ENCODE results near the gene BHLHE41. TPM values are rescaled to one million over a fixed set of nuclear protein-coding genes. Genes with fewer than 3 reads are reported as not detected.

BHLHE41 gene
- total and polyA plus RNA-seq, 9 of the 15 experiments (the other 6 are each of a cell fraction or from before 2014, with no cell fraction given), result not detected

- TF ChIP-seq AFF1 (IDR thresholded peaks at IDR 0.05; ENCODE audit: low read depth in 1 of 2, partially characterized antibody in 2 of 2) (no peak), BRD9 (IDR thresholded peaks at IDR 0.05; ENCODE audit: low read depth, partially characterized antibody) (no peak), MAFK (IDR thresholded peaks at IDR 0.05; ENCODE audit: low read length) (peak; percentile 80), ZNF316 (IDR thresholded peaks at IDR 0.05) (peak; percentile 98), NFE2 (IDR thresholded peaks at IDR 0.05; ENCODE audit: low read depth) (peak; percentile 74), NFXL1 (CRISPR knock-in tag; IDR thresholded peaks at IDR 0.05) (no peak), THRA (IDR thresholded peaks at IDR 0.05) (no peak), NBN (IDR thresholded peaks at IDR 0.05; ENCODE audit: low read depth) (no peak), IRF9 (tag; IDR thresholded peaks at IDR 0.05) (no peak), IFI16 (CRISPR knock-in tag; IDR thresholded peaks at IDR 0.05) (no peak), POLR2G (IDR thresholded peaks at IDR 0.05; ENCODE audit: low read depth, low read length) (no peak)
Measured at GRCh38 chr12:26116829-26117715, 7.8 kb downstream of the BHLHE41 start (continued).

All from K562 (cell line).